Astrocyte of the cerebellum (primary cell): ENCODE results near the gene PTPN3.
A peak's percentile ranks its signal among the peaks of the same experiment; 100 is the strongest.

Source experiments
- DNase-seq: peaks from one replicate; pipeline ENCODE4 v3.0.0-alpha.2; 2011; ENCODE audit warnings: low read depth
- H3K4me3 ChIP-seq: 2 replicates; pipeline ENCODE4 v1.5.1; 2011; ENCODE audit warnings: mild to moderate bottlenecking, low read depth, low read length, moderate library complexity
- in situ Hi-C: cut with HindIII; loops from 2 replicates; pipeline ENCODE4 v1.10.0; 2017; ENCODE audit warnings: low sequenced_read_pairs
- TF ChIP-seq, protein P1 (sequence below): IDR thresholded peaks from 2 replicates; pipeline ENCODE4 v1.5.1; 2012; ENCODE audit warnings: low read length, low read depth, moderate library complexity, mild to moderate bottlenecking; ENCODE audit errors: missing control alignments

Gene PTPN3

GRCh38 chr9:109423877-109424276 is 74.2 kb downstream of the PTPN3 start:
- no peak for DNase-seq
- no peak overlapping the region for H3K4me3 ChIP-seq
- TF ChIP-seq, protein P1, sequence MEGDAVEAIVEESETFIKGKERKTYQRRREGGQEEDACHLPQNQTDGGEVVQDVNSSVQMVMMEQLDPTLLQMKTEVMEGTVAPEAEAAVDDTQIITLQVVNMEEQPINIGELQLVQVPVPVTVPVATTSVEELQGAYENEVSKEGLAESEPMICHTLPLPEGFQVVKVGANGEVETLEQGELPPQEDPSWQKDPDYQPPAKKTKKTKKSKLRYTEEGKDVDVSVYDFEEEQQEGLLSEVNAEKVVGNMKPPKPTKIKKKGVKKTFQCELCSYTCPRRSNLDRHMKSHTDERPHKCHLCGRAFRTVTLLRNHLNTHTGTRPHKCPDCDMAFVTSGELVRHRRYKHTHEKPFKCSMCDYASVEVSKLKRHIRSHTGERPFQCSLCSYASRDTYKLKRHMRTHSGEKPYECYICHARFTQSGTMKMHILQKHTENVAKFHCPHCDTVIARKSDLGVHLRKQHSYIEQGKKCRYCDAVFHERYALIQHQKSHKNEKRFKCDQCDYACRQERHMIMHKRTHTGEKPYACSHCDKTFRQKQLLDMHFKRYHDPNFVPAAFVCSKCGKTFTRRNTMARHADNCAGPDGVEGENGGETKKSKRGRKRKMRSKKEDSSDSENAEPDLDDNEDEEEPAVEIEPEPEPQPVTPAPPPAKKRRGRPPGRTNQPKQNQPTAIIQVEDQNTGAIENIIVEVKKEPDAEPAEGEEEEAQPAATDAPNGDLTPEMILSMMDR: no peak
- in situ Hi-C loops: no loop called here

DNA sequence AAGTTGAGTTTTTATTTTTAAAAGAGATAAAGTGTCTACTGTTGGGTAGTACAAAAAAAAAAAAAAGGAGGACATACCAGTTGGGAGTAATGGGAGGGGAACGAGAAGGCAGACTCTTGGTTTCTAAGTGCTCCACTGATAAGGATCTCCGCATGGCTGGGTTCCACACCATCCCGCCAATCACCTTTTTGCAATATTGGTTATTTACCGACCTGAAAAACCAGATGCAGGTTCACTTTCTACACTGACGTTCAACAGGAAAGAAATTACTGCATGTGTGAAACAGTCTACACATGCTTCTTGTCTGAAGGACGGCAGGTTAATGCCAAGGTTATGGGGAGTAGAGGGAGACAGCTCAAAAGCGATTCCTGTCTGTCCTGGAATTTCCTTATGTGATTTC is 75.5 kb downstream of the PTPN3 start:
- DNase-seq: no peak
- in situ Hi-C loops: no loop called here
- H3K4me3 ChIP-seq: no peak overlapping the region
- TF ChIP-seq, protein P1: no peak

GRCh38 chr9:109421026-109421970 is 76.8 kb downstream of the PTPN3 start:
- no peak for DNase-seq
- TF ChIP-seq, protein P1: no peak
- in situ Hi-C loops: no loop called here
- no peak overlapping the region for H3K4me3 ChIP-seq

- no peak for DNase-seq
- in situ Hi-C loops: no loop called here
- TF ChIP-seq, protein P1: no peak
- H3K4me3 ChIP-seq: no peak overlapping the region
These were observed 78.6 kb downstream of the PTPN3 start for GRCh38 chr9:109419531-109419930.

- peak; percentile 26 for DNase-seq
- in situ Hi-C loops: no loop called here
- no peak overlapping the region for H3K4me3 ChIP-seq
- TF ChIP-seq, protein P1: no peak
These were observed 79.3 kb downstream of the PTPN3 start for GRCh38 chr9:109418827-109419226.

DNA sequence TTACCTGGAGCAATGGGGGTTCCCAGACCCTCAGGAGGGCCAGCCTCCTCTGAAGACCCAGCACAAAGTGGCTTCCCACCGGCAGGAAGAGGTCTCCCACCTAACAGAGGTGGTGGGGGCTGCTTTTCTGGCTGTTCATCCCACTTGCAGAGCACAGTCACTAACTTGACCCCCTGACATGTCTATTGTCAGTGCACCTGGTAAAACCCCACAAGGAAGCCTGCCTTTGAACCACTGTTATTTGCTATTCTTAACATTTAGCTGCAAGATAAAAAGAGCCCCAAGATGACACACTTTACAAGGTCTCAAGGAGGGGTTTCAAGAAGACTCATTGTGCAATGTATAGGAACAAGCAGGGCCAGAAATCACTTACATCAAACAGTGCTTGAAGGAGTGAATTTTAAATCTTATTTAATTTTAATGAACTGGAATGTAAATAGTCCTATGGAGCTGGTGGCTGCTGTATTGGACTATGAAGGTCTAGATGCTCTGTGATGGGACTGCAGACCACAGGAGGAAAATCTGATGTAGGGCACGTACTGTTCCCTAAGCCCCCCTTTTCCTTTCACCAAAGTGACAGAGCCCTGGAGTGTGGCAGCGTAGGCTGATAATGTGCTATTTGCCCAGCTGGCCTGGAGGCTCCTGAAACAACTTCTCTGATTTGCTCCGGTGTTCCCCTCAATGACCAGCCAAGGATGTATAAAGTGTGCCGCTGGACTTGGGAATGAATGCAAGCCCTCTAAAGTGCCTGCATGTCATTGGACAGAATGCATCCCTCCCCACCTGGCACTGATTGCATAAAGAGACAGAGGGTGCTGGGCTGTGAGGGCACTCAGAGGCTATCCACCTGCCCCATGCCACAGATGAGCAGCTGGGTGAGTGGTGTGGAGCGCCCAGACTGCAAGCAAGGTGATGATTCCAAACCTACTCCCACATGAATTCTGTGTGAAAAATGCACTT is 80.2 kb downstream of the PTPN3 start:
- no peak for DNase-seq
- H3K4me3 ChIP-seq: no peak overlapping the region
- TF ChIP-seq, protein P1: no peak
- in situ Hi-C loops: no loop called here
